HCT116 (cell line): ENCODE results near the gene ZDHHC23. TPM values are rescaled to one million over a fixed set of nuclear protein-coding genes. Genes with fewer than 3 reads are reported as not detected.

Experiments used
- ATAC-seq: fragments of 200-7000 bp; cut with Tn5 transposase; 2 replicates; pipeline ENCODE4 v1.9.1; 2020; ENCODE audit warnings: mild to moderate bottlenecking, moderate library complexity
- BruUV-seq: library from RNA; stranded (reverse); fragments of 400-500 nt; replicated peaks from 2 replicates; lab custom pipeline; 2021; lab: Mats Ljungman, UMichigan
- CTCF ChIA-PET: fragments of 300-600 bp; sonication (Branson Sonifier 250); formaldehyde crosslinking; loops from one replicate; lab custom pipeline; 2021; ENCODE audit warnings: antibody characterized with exemption; lab: Charles Lee
- POLR2A ChIA-PET: fragments of 300-600, 350-600 bp; sonication (Branson Sonifier 250); formaldehyde crosslinking; loops from one replicate; lab custom pipeline; 2021; ENCODE audit warnings: antibody characterized with exemption; lab: Charles Lee
- RAD21 ChIA-PET, 2 experiments: fragments of 300-600 bp; sonication (Branson Sonifier 250); formaldehyde crosslinking; loops; one replicate each; lab custom pipeline; 2023; ENCODE audit warnings: low total read pairs in 2 of 2; ENCODE audit not compliant: uncharacterized antibody in 2 of 2, unreplicated experiment in 2 of 2, low non-redundant PET in 1 of 2; lab: Charles Lee
- DNase-seq: peaks from one replicate; pipeline ENCODE4 v3.0.0-alpha.2; 2010; ENCODE audit warnings: low read depth, low spot score
- H2AFZ ChIP-seq: fragments of 200-600 bp; shearing (Covaris generic), sonication (generic); 2 replicates; pipeline ENCODE4 v1.6.1; 2017; ENCODE audit warnings: low read depth, mixed run types, mixed read lengths, antibody characterized with exemption, low read length; ENCODE audit not compliant: poor library complexity, severe bottlenecking
- H3K27ac ChIP-seq: 2 replicates; pipeline ENCODE4 v1.5.1; 2012; ENCODE audit warnings: low read depth, low read length
- H3K27me3 ChIP-seq: fragments of 200-600 bp; sonication (generic); 2 replicates; pipeline ENCODE4 v1.6.1; 2016; ENCODE audit warnings: mixed run types, low read length, mixed read lengths; ENCODE audit not compliant: insufficient read depth
- H3K36me3 ChIP-seq, 2 experiments: fragments of 200-500 bp in 1 of 2; fragments of 200-600 bp in 1 of 2; sonication (Bioruptor generic) in 1 of 2; sonication (generic) in 1 of 2; 2 replicates each; pipeline versions ENCODE4 v1.5.1 to v1.6.1; 2014 to 2016; ENCODE audit warnings: low read length in 2 of 2, inconsistent platforms in 1 of 2, mixed read lengths in 1 of 2, mixed run types in 1 of 2; ENCODE audit not compliant: insufficient read depth in 2 of 2, control insufficient read depth in 1 of 2
- H3K4me1 ChIP-seq, 2 experiments: fragments of 200-600 bp in 1 of 2; sonication (generic) in 1 of 2; 2 replicates each; pipeline versions ENCODE4 v1.5.1 to v1.6.1; 2012 to 2017; ENCODE audit warnings: low read length in 2 of 2, inconsistent platforms in 1 of 2, mild to moderate bottlenecking in 1 of 2, mixed read lengths in 1 of 2, mixed run types in 1 of 2, moderate library complexity in 1 of 2; ENCODE audit not compliant: insufficient read depth in 2 of 2, control insufficient read depth in 1 of 2
- H3K4me2 ChIP-seq: fragments of 200-600 bp; sonication (generic); 2 replicates; pipeline ENCODE4 v1.6.1; 2017; ENCODE audit warnings: mixed run types, low read length, mixed read lengths
- H3K4me3 ChIP-seq, 2 experiments: fragments of 200-600 bp in 1 of 2; sonication (generic) in 1 of 2; replicated peaks in 1 of 2; 2 replicates each; pipeline ENCODE4 v1.5.1; 2011 to 2016; ENCODE audit warnings: low read length in 2 of 2, control low read depth in 1 of 2, low read depth in 1 of 2, mild to moderate bottlenecking in 1 of 2, mixed read lengths in 1 of 2, mixed run types in 1 of 2
- H3K79me2 ChIP-seq: fragments of 200-600 bp; sonication (generic); 2 replicates; pipeline ENCODE4 v1.6.1; 2017; ENCODE audit warnings: mild to moderate bottlenecking, mixed run types, low read length, moderate library complexity, mixed read lengths; ENCODE audit not compliant: insufficient read depth
- H3K9ac ChIP-seq: fragments of 200-600 bp; sonication (generic); 2 replicates; pipeline ENCODE4 v1.6.1; 2016; ENCODE audit warnings: low read length, mixed read lengths
- H3K9me2 ChIP-seq: fragments of 200-600 bp; sonication (generic), shearing (Covaris generic); 2 replicates; pipeline ENCODE4 v1.6.1; 2017; ENCODE audit warnings: mixed run types, mild to moderate bottlenecking, moderate library complexity; ENCODE audit not compliant: insufficient read depth
- H3K9me3 ChIP-seq, 2 experiments: fragments of 200-500 bp in 1 of 2; fragments of 200-600 bp in 1 of 2; sonication (Bioruptor generic) in 1 of 2; sonication (generic) in 1 of 2; 2 replicates each; pipeline ENCODE4 v1.6.1; 2014 to 2017; ENCODE audit warnings: low read length in 2 of 2, mixed read lengths in 2 of 2, inconsistent platforms in 1 of 2, low read depth in 1 of 2, mild to moderate bottlenecking in 1 of 2, mixed run types in 1 of 2, moderate library complexity in 1 of 2; ENCODE audit not compliant: control insufficient read depth in 1 of 2, insufficient read depth in 1 of 2
- H4K20me1 ChIP-seq: fragments of 200-600 bp; sonication (generic), shearing (Covaris generic); 2 replicates; pipeline ENCODE4 v1.6.1; 2017; ENCODE audit warnings: mixed run types, mild to moderate bottlenecking, moderate library complexity; ENCODE audit not compliant: insufficient read depth
- ATF3 ChIP-seq: IDR thresholded peaks from 2 replicates; pipeline ENCODE4 v1.6.1; 2012
- CBX3 ChIP-seq: IDR thresholded peaks from 2 replicates; pipeline ENCODE4 v1.6.1; 2012; ENCODE audit warnings: low read depth
- EZH2phosphoT487 ChIP-seq: fragments of 200-600 bp; IDR thresholded peaks from 2 replicates; pipeline ENCODE4 v1.6.1; 2018; ENCODE audit warnings: antibody characterized with exemption, borderline replicate concordance
- MAX ChIP-seq: IDR thresholded peaks from 2 replicates; pipeline ENCODE4 v1.6.1; 2012
- RAD21 ChIP-seq: IDR thresholded peaks from 2 replicates; pipeline ENCODE4 v1.6.1; 2012; ENCODE audit warnings: low read depth, mild to moderate bottlenecking
- REST ChIP-seq: IDR thresholded peaks from 2 replicates; pipeline ENCODE4 v1.6.1; 2012; ENCODE audit warnings: low read depth
- TCF7L2 ChIP-seq: IDR thresholded peaks from 2 replicates; pipeline ENCODE4 v1.7.0; 2011; ENCODE audit warnings: borderline replicate concordance, inconsistent platforms; ENCODE audit not compliant: insufficient read depth, insufficient read length; ENCODE audit errors: extremely low read depth
- YY1 ChIP-seq: IDR thresholded peaks from 2 replicates; pipeline ENCODE4 v1.6.1; 2011; ENCODE audit warnings: low read length, low read depth, moderate library complexity, mild to moderate bottlenecking; ENCODE audit not compliant: insufficient replicate concordance; ENCODE audit errors: extremely low read depth
- intact Hi-C: fragments of 100-400 bp; cut with micrococcal nuclease; formaldehyde crosslinking; loops from 2 replicates; pipeline ENCODE4 v1.10.0; 2022
- total RNA-seq: library from RNA; stranded (reverse); gene quantifications from one replicate; pipeline ENCODE4 v1.2.1, GENCODE V29; 2021; ENCODE audit not compliant: unreplicated experiment

Gene ZDHHC23
- total RNA-seq, 1 experiment from 2014 or later = 22.8 TPM

- TF ChIP-seq ATF3 (no peak), REST (no peak), CBX3 (no peak), MAX (no peak)
- TF ChIP-seq, all 23 proteins: peak for 0
- H2AFZ ChIP-seq = no peak overlapping the region
- H3K27me3 ChIP-seq = no peaks in the 10 kb centered on the region
- H3K27ac ChIP-seq = no peak overlapping the region
- no peaks in the 10 kb centered on the region for H3K79me2 ChIP-seq
- no peak overlapping the region for H3K9ac ChIP-seq
- ChIA-PET CTCF (no interaction called here), RAD21 (no interaction called here), POLR2A (no interaction called here)
- DNase-seq = no peak
- intact Hi-C loops = no loop called here
- H3K36me3 ChIP-seq = peaks cover 17 to 26% of the 10 kb centered on the region in 2 experiments; a peak in 2 of 4 replicates
- H3K9me3 ChIP-seq = no peaks in the 10 kb centered on the region
- no peak overlapping the region for H3K4me3 ChIP-seq
- no peak for ATAC-seq
- no peaks in the 10 kb centered on the region; a peak in 1 of 4 replicates for H3K4me1 ChIP-seq
- BruUV-seq = no TSS peak
- no peaks in the 10 kb centered on the region for H4K20me1 ChIP-seq
- no peaks in the 10 kb centered on the region for H3K9me2 ChIP-seq
- no peak overlapping the region for H3K4me2 ChIP-seq
Observed at GRCh38 chr3:113954091-113954685, 6.4 kb downstream of the ZDHHC23 start.

GRCh38 chr3:113963879-113964278 is 16.1 kb downstream of the ZDHHC23 start:
- ChIA-PET RAD21 (no interaction called here), POLR2A (no interaction called here), CTCF (no interaction called here)
- no peaks in the 10 kb centered on the region for H3K79me2 ChIP-seq
- DNase-seq = no peak
- peaks cover 2 to 3% of the 10 kb centered on the region in 2 experiments; a peak in 2 of 4 replicates for H3K36me3 ChIP-seq
- BruUV-seq = no TSS peak
- H2AFZ ChIP-seq = no peak overlapping the region
- H4K20me1 ChIP-seq = no peaks in the 10 kb centered on the region
- ATAC-seq = no peak
- intact Hi-C loops = no loop called here
- no peaks in the 10 kb centered on the region for H3K27me3 ChIP-seq
- H3K4me3 ChIP-seq = no peak overlapping the region
- H3K4me2 ChIP-seq = no peak overlapping the region
- H3K9me3 ChIP-seq = no peaks in the 10 kb centered on the region
- H3K4me1 ChIP-seq = no peaks in the 10 kb centered on the region
- H3K27ac ChIP-seq = no peak overlapping the region
- H3K9me2 ChIP-seq = no peaks in the 10 kb centered on the region
- H3K9ac ChIP-seq = no peak overlapping the region
- no peak for TF ChIP-seq MAX
- no peak for TF ChIP-seq EZH2phosphoT487
- TF ChIP-seq RAD21 = no peak
- no peak for TF ChIP-seq TCF7L2
- no peak for TF ChIP-seq YY1
